ENCODE measurements around the gene RDH5.

RDH5 gene

GRCh38 chr12:55707841-55708694 is 12.1 kb upstream of the RDH5 start, which contains the start of gene ITGA7:
Gene ITGA7, minus strand, starts transcription at chr12:55707904. Its CDS starts 222 bp downstream, at chr12:55707682.
- TF ChIP-seq CTCF (IDR thresholded peaks at IDR 0.05; ENCODE audit: control extremely low read depth, extremely low read depth, low read depth, missing control alignments) = no peak
- POLR2A ChIA-PET = interaction anchor here (0.6 kb wide), 1 partner anchor 336 kb away, joined by 6 read pairs; no protein-coding TSS in a partner anchor
- CTCF ChIA-PET = interaction anchor here (1.6 to 2.1 kb wide), 2 partner anchors 17 to 31 kb away, joined by 3 to 5 read pairs; no protein-coding TSS in a partner anchor
- peak; percentile 81 for DNase-seq (ENCODE audit: extremely low spot score)

- CTCF ChIA-PET = no interaction called here
- DNase-seq (ENCODE audit: extremely low spot score) = no peak
- POLR2A ChIA-PET = no interaction called here
- no peak for TF ChIP-seq CTCF (IDR thresholded peaks at IDR 0.05; ENCODE audit: control extremely low read depth, extremely low read depth, low read depth, missing control alignments)
These were observed 11.4 kb upstream of the RDH5 start for GRCh38 chr12:55708695-55709233.

GRCh38 chr12:55711786-55712553 is 8.2 kb upstream of the RDH5 start:
- POLR2A ChIA-PET = no interaction called here
- no peak for TF ChIP-seq CTCF (IDR thresholded peaks at IDR 0.05; ENCODE audit: control extremely low read depth, extremely low read depth, low read depth, missing control alignments)
- DNase-seq (ENCODE audit: extremely low spot score) = no peak
- CTCF ChIA-PET = interaction anchor here (0.7 to 3.0 kb wide), 7 partner anchors 9 to 70 kb away, joined by 3 to 9 read pairs (median 3); partner anchors contain the start of gene RDH5

- no peak for DNase-seq (ENCODE audit: extremely low spot score)
- POLR2A ChIA-PET = no interaction called here
These were observed 7.3 kb upstream of the RDH5 start for GRCh38 chr12:55712700-55713415.

GRCh38 chr12:55713721-55714120 is 6.5 kb upstream of the RDH5 start:
- CTCF ChIA-PET = interaction anchor here (1.1 to 1.5 kb wide), 4 partner anchors 8 to 25 kb away, joined by 3 to 5 read pairs (median 4); no protein-coding TSS in a partner anchor
- POLR2A ChIA-PET = no interaction called here
- no peak for DNase-seq (ENCODE audit: extremely low spot score)
- no peak for TF ChIP-seq CTCF (IDR thresholded peaks at IDR 0.05; ENCODE audit: control extremely low read depth, extremely low read depth, low read depth, missing control alignments)

More at GRCh38 chr12:55712700-55713415, 7.3 kb upstream of the RDH5 start:
- no peak for TF ChIP-seq CTCF (IDR thresholded peaks at IDR 0.05; ENCODE audit: control extremely low read depth, extremely low read depth, low read depth, missing control alignments)
- CTCF ChIA-PET = interaction anchor here (1.1 to 3.0 kb wide), 6 partner anchors 8 to 71 kb away, joined by 3 to 9 read pairs (median 4); partner anchors contain the start of gene RDH5
